GM18858 (cell line): Measurements from ENCODE around the gene TNRC6C.
"Not testable (repeated sequence)": the region's sequence is repeated elsewhere in the genome, so short reads cannot be mapped to it uniquely, and the experiment has no call there.

Source experiments
- ATAC-seq: cut with Tn5 transposase; IDR thresholded peaks from one replicate; pipeline ENCODE4 v1.9.1; 2021; ENCODE audit not compliant: unreplicated experiment

TNRC6C gene

GRCh38 chr17:78041386-78042179 is 83.1 kb downstream of the TNRC6C start:
- no peak for ATAC-seq

- ATAC-seq: no peak
These were observed 84.0 kb downstream of the TNRC6C start for GRCh38 chr17:78042542-78042941.

- no peak for ATAC-seq
These were observed 84.5 kb downstream of the TNRC6C start for GRCh38 chr17:78043031-78043430.

- no peak for ATAC-seq
These were observed 85.9 kb downstream of the TNRC6C start for GRCh38 chr17:78044280-78044835.

GRCh38 chr17:78045316-78045715 is 86.8 kb downstream of the TNRC6C start:
- ATAC-seq: no peak

GRCh38 chr17:78046923-78047322 is 88.4 kb downstream of the TNRC6C start:
- ATAC-seq: no peak

- no peak for ATAC-seq
These were observed 90.1 kb downstream of the TNRC6C start for GRCh38 chr17:78048346-78049292.

- no peak for ATAC-seq
These were observed 91.1 kb downstream of the TNRC6C start for GRCh38 chr17:78049609-78050008.

GRCh38 chr17:78051186-78051972 is 92.9 kb downstream of the TNRC6C start:
- no peak for ATAC-seq

- ATAC-seq: no peak
These were observed 95.4 kb downstream of the TNRC6C start for GRCh38 chr17:78053777-78054468.

GRCh38 chr17:78057113-78057740 is 98.7 kb downstream of the TNRC6C start:
- ATAC-seq: no peak

GRCh38 chr17:78058001-78058400 is 99.5 kb downstream of the TNRC6C start:
- no peak for ATAC-seq

GRCh38 chr17:78058581-78058980 is 100.1 kb downstream of the TNRC6C start:
- ATAC-seq: no peak

- no peak for ATAC-seq
These were observed 104.1 kb downstream of the TNRC6C start for GRCh38 chr17:78062596-78062995.

- no peak for ATAC-seq
These were observed 105.0 kb downstream of the TNRC6C start for GRCh38 chr17:78063489-78063888.

- ATAC-seq: no peak
These were observed 106.2 kb downstream of the TNRC6C start for GRCh38 chr17:78064708-78065107.

- not testable (repeated sequence) for ATAC-seq
These were observed 108.5 kb downstream of the TNRC6C start for GRCh38 chr17:78066976-78067375.

GRCh38 chr17:78069695-78070094 is 111.2 kb downstream of the TNRC6C start:
- ATAC-seq: no peak

- ATAC-seq: no peak
These were observed 114.5 kb downstream of the TNRC6C start for GRCh38 chr17:78072961-78073360.

GRCh38 chr17:78075011-78075410 is 116.5 kb downstream of the TNRC6C start:
- no peak for ATAC-seq
